GM12878 (cell line): ENCODE data around the gene WFS1. TPM values are rescaled to one million over a fixed set of nuclear protein-coding genes. Genes with fewer than 3 reads are reported as not detected.

Experiments
- ATAC-seq: fragments of 200-7000 bp; cut with Tn5 transposase; 3 replicates; pipeline ENCODE4 v1.9.1; 2020; ENCODE audit warnings: mild to moderate bottlenecking, moderate library complexity
- BruUV-seq: library from RNA; stranded (reverse); fragments of 400-500 nt; replicated peaks from 2 replicates; lab custom pipeline; 2021; lab: Mats Ljungman, UMichigan
- CTCF ChIA-PET: fragments of 300-600 bp; sonication (Branson Sonifier 250); formaldehyde crosslinking; extraction: SDS; loops from one replicate; lab custom pipeline; 2021; ENCODE audit warnings: inconsistent platforms; lab: Yijun Ruan, JAX
- POLR2A ChIA-PET: fragments of 350-600 bp; formaldehyde crosslinking; extraction: SDS; loops from one replicate; lab custom pipeline; 2021; ENCODE audit warnings: inconsistent platforms; lab: Charles Lee
- RAD21 ChIA-PET: fragments of 300-600 bp; sonication (Branson Sonifier 250); formaldehyde crosslinking; loops from one replicate; lab custom pipeline; 2023; ENCODE audit warnings: antibody characterized with exemption; ENCODE audit not compliant: unreplicated experiment; lab: Charles Lee
- SMC1A ChIA-PET: fragments of 300-600 bp; sonication (Branson Sonifier 250); formaldehyde crosslinking; loops from one replicate; lab custom pipeline; 2023; ENCODE audit not compliant: unreplicated experiment, uncharacterized antibody; lab: Charles Lee
- DNase-seq: peaks from one replicate; pipeline ENCODE4 v3.0.0-alpha.2; 2011; ENCODE audit warnings: low read depth, low spot score
- FAIRE-seq: peaks from 3 replicates; lab custom pipeline; 2011; peaks lifted over from hg19 to GRCh38; lab: Jason Lieb, UNC
- H2AFZ ChIP-seq: 2 replicates; pipeline ENCODE4 v1.6.0; 2011; ENCODE audit warnings: low read depth, low read length, control low read depth; ENCODE audit not compliant: control insufficient read depth
- H3K27ac ChIP-seq: 2 replicates; pipeline ENCODE4 v1.5.1; 2011; ENCODE audit warnings: control low read depth; ENCODE audit not compliant: control insufficient read depth, insufficient read depth
- H3K27me3 ChIP-seq, 2 experiments: replicated peaks in 1 of 2; 2 replicates each; pipeline versions ENCODE4 v1.6.0 to v1.6.1; 2011; ENCODE audit warnings: low read length in 1 of 2; ENCODE audit not compliant: control insufficient read depth in 2 of 2, insufficient read depth in 2 of 2
- H3K36me3 ChIP-seq, 2 experiments: 2 replicates each; pipeline ENCODE4 v1.5.1; 2011; ENCODE audit warnings: low read length in 1 of 2; ENCODE audit not compliant: control insufficient read depth in 2 of 2, insufficient read depth in 2 of 2
- H3K4me1 ChIP-seq: 2 replicates; pipeline ENCODE4 v1.6.1; 2011; ENCODE audit warnings: mild to moderate bottlenecking, low read length, moderate library complexity, mixed read lengths; ENCODE audit not compliant: control insufficient read depth, insufficient read depth
- H3K4me2 ChIP-seq: 2 replicates; pipeline ENCODE4 v1.6.0; 2011; ENCODE audit warnings: control low read depth; ENCODE audit not compliant: control insufficient read depth, insufficient read depth
- H3K4me3 ChIP-seq: fragments of 200-600 bp; sonication (generic); 2 replicates; pipeline ENCODE4 v1.5.1; 2016
- H3K79me2 ChIP-seq: 2 replicates; pipeline ENCODE4 v1.6.0; 2011; ENCODE audit warnings: low read length; ENCODE audit not compliant: control insufficient read depth, insufficient read depth
- H3K9ac ChIP-seq: 2 replicates; pipeline ENCODE4 v1.8.0; 2011; ENCODE audit warnings: low read length, control low read depth, mixed read lengths; ENCODE audit not compliant: control insufficient read depth, insufficient read depth
- H3K9me3 ChIP-seq: replicated peaks from 3 replicates; pipeline ENCODE4 v1.5.1; 2011; ENCODE audit warnings: mild to moderate bottlenecking, low read length; ENCODE audit not compliant: control insufficient read depth, insufficient read depth
- H4K20me1 ChIP-seq: 2 replicates; pipeline ENCODE4 v1.6.0; 2011; ENCODE audit not compliant: control insufficient read depth, insufficient read depth
- BACH1 ChIP-seq: fragments of 450-650 bp; IDR thresholded peaks from 2 replicates; pipeline ENCODE4 v1.6.1; 2017; ENCODE audit warnings: mild to moderate bottlenecking, borderline replicate concordance
- CBX5 ChIP-seq: sonication (generic); IDR thresholded peaks from 2 replicates; pipeline ENCODE4 v1.6.1; 2016; ENCODE audit warnings: low read depth, moderate library complexity, mild to moderate bottlenecking, inconsistent platforms
- CHD2 ChIP-seq: IDR thresholded peaks from 2 replicates; pipeline ENCODE4 v1.6.1; 2011; ENCODE audit warnings: low read depth, low read length, improper control_type of control experiment, borderline replicate concordance
- CTCF ChIP-seq, 3 experiments: IDR thresholded peaks in 2 of 3; conservative IDR thresholded peaks in 1 of 3; 2 replicates each; pipeline ENCODE4 v1.5.1; 2011; ENCODE audit warnings: low read depth in 3 of 3, low read length in 3 of 3, mild to moderate bottlenecking in 3 of 3, control low read depth in 2 of 3, moderate library complexity in 2 of 3, inconsistent platforms in 1 of 3, mixed read lengths in 1 of 3; ENCODE audit not compliant: control insufficient read depth in 2 of 3, insufficient read depth in 1 of 3; ENCODE audit errors: extremely low read depth in 1 of 3
- GABPA ChIP-seq: IDR thresholded peaks from 2 replicates; pipeline ENCODE4 v1.6.1; 2014; ENCODE audit warnings: antibody characterized with exemption, low read depth, mild to moderate bottlenecking, inconsistent platforms
- HSF1 ChIP-seq: fragments of 150-350 bp; IDR thresholded peaks from 2 replicates; pipeline ENCODE4 v1.6.1; 2014; ENCODE audit warnings: mild to moderate bottlenecking, low read depth, low read length
- IRF3 ChIP-seq: fragments of 450-650 bp; IDR thresholded peaks from 2 replicates; pipeline ENCODE4 v1.6.1; 2014; ENCODE audit warnings: mild to moderate bottlenecking
- MEF2A ChIP-seq: IDR thresholded peaks from 2 replicates; pipeline ENCODE4 v1.6.1; 2011; ENCODE audit warnings: low read depth, mild to moderate bottlenecking, low read length, moderate library complexity; ENCODE audit not compliant: insufficient read depth
- MYC ChIP-seq: IDR thresholded peaks from 2 replicates; pipeline ENCODE4 v1.6.1; 2011; ENCODE audit warnings: mild to moderate bottlenecking, low read length, moderate library complexity, inconsistent platforms; ENCODE audit not compliant: insufficient read depth, insufficient replicate concordance, insufficient read length, severe bottlenecking
- NFIC ChIP-seq: IDR thresholded peaks from 2 replicates; pipeline ENCODE4 v1.6.1; 2012; ENCODE audit warnings: low read depth, mild to moderate bottlenecking, inconsistent platforms, low read length, moderate library complexity
- NFXL1 ChIP-seq: fragments of 450-650 bp; IDR thresholded peaks from 2 replicates; pipeline ENCODE4 v1.6.1; 2017; ENCODE audit warnings: antibody characterized with exemption, mild to moderate bottlenecking, borderline replicate concordance
- NKRF ChIP-seq: fragments of 450-650 bp; conservative IDR thresholded peaks from 2 replicates; pipeline ENCODE4 v1.6.1; 2017; ENCODE audit warnings: mild to moderate bottlenecking, moderate library complexity
- SIX5 ChIP-seq: IDR thresholded peaks from 2 replicates; pipeline ENCODE4 v1.6.1; 2011; ENCODE audit warnings: mild to moderate bottlenecking, low read depth, low read length, moderate library complexity; ENCODE audit not compliant: severe bottlenecking
- TCF3 ChIP-seq: IDR thresholded peaks from 2 replicates; pipeline ENCODE4 v1.6.1; 2012; ENCODE audit warnings: low read depth, mild to moderate bottlenecking, low read length, borderline replicate concordance; ENCODE audit not compliant: insufficient read depth
- WGBS: methylation state at CpG from one replicate; pipeline ENCODE4 v1.1.6; 2016; ENCODE audit warnings: low lambda C conversion rate; ENCODE audit not compliant: insufficient replicate concordance, insufficient coverage; ENCODE audit errors: missing lambda C conversion rate; 5-methylcytosine and 5-hydroxymethylcytosine counted together
- in situ Hi-C: fragments of 300-500 bp; cut with MboI; formaldehyde crosslinking; loops from 9 replicates; pipeline ENCODE4 v1.14.3; 2018; ENCODE audit warnings: mixed read lengths
- intact Hi-C: fragments of 100-400 bp; cut with micrococcal nuclease; formaldehyde crosslinking; loops from one replicate; pipeline ENCODE4 v1.14.2; 2022; ENCODE audit not compliant: unreplicated experiment
- polyA plus RNA-seq, 11 experiments: library from polyadenylated mRNA; depleted of rRNA in 4 of 11; unstranded in 6 of 11; stranded (reverse) in 5 of 11; fragments of >200 nt; fragmentation: Nextera tagmentation in 4 of 11; fragmentation: Illumina TruSeq in 1 of 11; extraction: Ambion mirVana in 4 of 11; extraction: Trizol in 1 of 11; gene quantifications; 1 replicate in 1 of 11; 2 replicates in 10 of 11; pipeline versions ENCODE4 v1.2.1 to v1.2.3, GENCODE V29; 2011 to 2016; ENCODE audit warnings: inconsistent platforms in 2 of 11, missing spikeins in 2 of 11, low read depth in 1 of 11
- total RNA-seq, 4 experiments: library from RNA; depleted of rRNA in 3 of 4; stranded (reverse); fragments of >200 nt in 3 of 4; fragmentation: Illumina TruSeq in 1 of 4; extraction: Trizol in 1 of 4; gene quantifications; 2 replicates each; pipeline versions ENCODE4 v1.2.1 to v1.2.3, GENCODE V29; 2013 to 2021

Gene WFS1
- total and polyA plus RNA-seq, 10 of the 15 experiments (the other 5 are each of a cell fraction or from before 2014, with no cell fraction given): 0.31 to 4.7 (median 2.0) TPM

GRCh38 chr4:6251365-6251764 is 18.3 kb upstream of the WFS1 start:
- WGBS: 73% methylated on average over 14 of the region's 14 CpGs
- intact Hi-C loops: loop anchor here (2.0 to 5.0 kb wide), 3 partner anchors 71 to 296 kb away; no protein-coding TSS in a partner anchor

More at GRCh38 chr4:6251365-6251764, 18.3 kb upstream of the WFS1 start:
- FAIRE-seq: no peak
- no peak overlapping the region for H3K9ac ChIP-seq
- H4K20me1 ChIP-seq: no peaks in the 10 kb centered on the region
- peaks cover 0 to 3% of the 10 kb centered on the region in 2 experiments; a peak in 2 of 4 replicates for H3K27me3 ChIP-seq
- ChIA-PET SMC1A (interaction anchor here (0.6 to 7.8 kb wide), 26 partner anchors 12 to 253 kb away, joined by 3 to 137 read pairs (median 6); partner anchors contain the start of gene JAKMIP1), POLR2A (interaction anchor here (0.9 kb wide), 1 partner anchor 76 kb away, joined by 4 read pairs; no protein-coding TSS in a partner anchor), RAD21 (interaction anchor here (0.7 to 11.6 kb wide), 16 partner anchors 8 to 253 kb away, joined by 3 to 222 read pairs (median 8); partner anchors contain the start of gene JAKMIP1), CTCF (interaction anchor here (0.7 to 8.9 kb wide), 40 partner anchors 11 to 366 kb away, joined by 3 to 469 read pairs (median 6); partner anchors contain the start of genes JAKMIP1 and WFS1)
- in situ Hi-C loops: loop anchor here (5.0 kb wide), 2 partner anchors 76 to 296 kb away; no protein-coding TSS in a partner anchor
- no peak overlapping the region for H3K4me2 ChIP-seq
- ATAC-seq: no peak
- H3K27ac ChIP-seq: no peak overlapping the region
- no peaks in the 10 kb centered on the region for H3K9me3 ChIP-seq
- H2AFZ ChIP-seq: no peak overlapping the region
- DNase-seq: no peak
- H3K4me3 ChIP-seq: no peak overlapping the region
- TF ChIP-seq NKRF (no peak), NFIC (no peak), BACH1 (no peak), TCF3 (no peak), NFXL1 (no peak), SIX5 (no peak), CTCF (IDR thresholded peaks at IDR 0.05 in 2 of 3, conservative IDR thresholded peaks at IDR 0.05 in 1 of 3; ENCODE audit: control insufficient read depth in 2 of 3, extremely low read depth in 1 of 3, insufficient read depth in 1 of 3, low read depth in 3 of 3, low read length in 3 of 3) (no peak), MEF2A (no peak), IRF3 (no peak), CHD2 (no peak), HSF1 (no peak), MYC (no peak), GABPA (no peak), CBX5 (no peak)
- H3K4me1 ChIP-seq: no peaks in the 10 kb centered on the region
- no peaks in the 10 kb centered on the region for H3K36me3 ChIP-seq
- H3K79me2 ChIP-seq: no peaks in the 10 kb centered on the region
- no TSS peak for BruUV-seq
